Lower leg skin (tissue), 4 donors: ENCODE results near the gene ADGRG6. TPM values are rescaled to one million over a fixed set of nuclear protein-coding genes. Genes with fewer than 3 reads are reported as not detected.

Experiments
- DNase-seq, 2 donors: peaks; one replicate each; pipeline ENCODE4 v3.0.0-alpha.2; 2019; ENCODE audit warnings: low spot score in 2 of 2
- H3K4me3 ChIP-seq: fragments of 200-600 bp; sonication (generic); 2 replicates; pipeline ENCODE4 v1.5.1; 2017; ENCODE audit warnings: mild to moderate bottlenecking, low read depth; ENCODE audit not compliant: poor library complexity, severe bottlenecking
- CTCF ChIP-seq, 3 donors: fragments of 450-650 bp; IDR thresholded peaks; one replicate each; pipeline ENCODE4 v1.5.1; 2016; ENCODE audit warnings: antibody characterized with exemption in 3 of 3, mild to moderate bottlenecking in 3 of 3, moderate library complexity in 2 of 3
- POLR2A ChIP-seq, 2 donors: fragments of 450-650 bp; IDR thresholded peaks; one replicate each; pipeline ENCODE4 v1.6.1; 2016 to 2017; ENCODE audit warnings: antibody characterized with exemption in 2 of 2, mild to moderate bottlenecking in 1 of 2, moderate library complexity in 1 of 2
- WGBS, 2 donors: methylation state at CpG; one replicate each; pipeline ENCODE4 v1.1.5; 2018; 5-methylcytosine and 5-hydroxymethylcytosine counted together
- intact Hi-C: fragments of 100-400 bp; cut with DNase I; formaldehyde crosslinking; loops from one replicate; pipeline ENCODE4 v1.15.0; 2023; ENCODE audit warnings: low total_unique reads
- total RNA-seq, 4 donors: library from RNA; depleted of rRNA; stranded (reverse); fragments of >200 nt; gene quantifications; one replicate each; pipeline ENCODE4 v1.1.0, GENCODE V29; 2016

The ADGRG6 gene
- total RNA-seq, 4 donors from 2014 or later, result 41.8 to 54.8 (median 50.0) TPM

GRCh38 chr6:142374965-142375733, 73.3 kb downstream of the ADGRG6 start:
- no peak for DNase-seq
- WGBS, 2 donors, result 30 to 37% methylated on average over 4 of the region's 4 CpGs
- intact Hi-C loops, result no loop called here
- TF ChIP-seq CTCF (IDR thresholded peaks at IDR 0.05), result no peak
- TF ChIP-seq POLR2A (IDR thresholded peaks at IDR 0.05), result no peak
- no peak overlapping the region for H3K4me3 ChIP-seq

GRCh38 chr6:142376115-142376514, 74.3 kb downstream of the ADGRG6 start:
- intact Hi-C loops, result no loop called here
- H3K4me3 ChIP-seq, result no peak overlapping the region
- WGBS, 2 donors, result 71 to 79% methylated on average over 2 of the region's 2 CpGs
- no peak for DNase-seq
- TF ChIP-seq POLR2A (IDR thresholded peaks at IDR 0.05) (no peak), CTCF (IDR thresholded peaks at IDR 0.05) (no peak)

DNA sequence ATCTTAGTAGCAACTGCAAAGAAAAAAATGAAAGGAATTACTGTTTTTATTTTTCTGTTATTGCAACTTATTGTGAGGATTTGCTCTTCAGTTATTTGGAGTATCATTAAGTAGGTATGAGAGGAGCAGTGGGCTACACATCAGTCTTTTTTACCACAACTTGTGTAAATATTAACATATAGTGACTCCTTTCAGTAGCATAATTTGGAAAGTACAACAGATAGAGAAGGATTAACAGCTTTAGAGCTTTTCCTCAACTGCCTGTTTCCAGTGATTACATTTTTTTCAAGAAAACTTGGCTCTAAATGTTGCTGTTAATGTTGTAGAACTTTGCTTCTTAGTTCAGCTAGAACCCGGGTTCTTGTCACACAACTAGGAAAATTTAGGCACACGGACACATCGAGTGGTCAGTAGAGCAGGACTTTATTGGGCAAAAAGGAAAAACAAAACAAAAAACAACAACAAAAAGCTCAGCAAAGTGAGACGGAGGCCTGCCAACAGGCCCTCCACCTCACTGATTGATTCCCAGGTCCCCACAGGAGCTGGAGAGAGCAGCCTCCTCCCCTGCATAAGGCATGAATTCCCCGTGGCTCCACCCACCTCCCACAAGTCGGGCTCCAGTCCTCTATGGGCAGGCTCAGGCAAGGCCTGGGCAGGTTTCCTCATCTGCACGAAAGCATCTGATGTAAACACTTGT, 75.1 kb downstream of the ADGRG6 start:
- intact Hi-C loops, result no loop called here
- no peak overlapping the region for H3K4me3 ChIP-seq
- no peak for TF ChIP-seq POLR2A (IDR thresholded peaks at IDR 0.05)
- TF ChIP-seq CTCF (IDR thresholded peaks at IDR 0.05), result no peak
- whole genome bisulfite sequencing, 2 donors, result 46 to 50% methylated on average over 7 of the region's 7 CpGs
- DNase-seq, result no peak

- no peak for DNase-seq
- no peak for TF ChIP-seq POLR2A (IDR thresholded peaks at IDR 0.05)
- TF ChIP-seq CTCF (IDR thresholded peaks at IDR 0.05), result no peak
- no peak overlapping the region for H3K4me3 ChIP-seq
- WGBS, 2 donors, result 46 to 52% methylated on average over 4 of the region's 4 CpGs
- intact Hi-C loops, result no loop called here
Observed at GRCh38 chr6:142377497-142377848, 75.7 kb downstream of the ADGRG6 start.

- TF ChIP-seq POLR2A (IDR thresholded peaks at IDR 0.05) (no peak), CTCF (IDR thresholded peaks at IDR 0.05) (no peak)
- H3K4me3 ChIP-seq, result no peak overlapping the region
- WGBS, 2 donors, result 35 to 48% methylated on average over 2 of the region's 2 CpGs
- intact Hi-C loops, result no loop called here
- no peak for DNase-seq
Observed at GRCh38 chr6:142378138-142378875, 76.5 kb downstream of the ADGRG6 start.
